CD14-positive monocyte (primary cell): ENCODE data around the gene GRIN3B. TPM values are rescaled to one million over a fixed set of nuclear protein-coding genes. Genes with fewer than 3 reads are reported as not detected.
A peak's percentile ranks its signal among the peaks of the same experiment; 100 is the strongest.

Source experiments
- DNase-seq, 3 donors: peaks; one replicate each; pipeline ENCODE4 v3.0.0-alpha.2; 2011 to 2022
- H2AFZ ChIP-seq: 2 replicates; pipeline ENCODE4 v1.6.0; 2012; ENCODE audit warnings: mild to moderate bottlenecking, low read depth, low read length, inconsistent platforms; ENCODE audit not compliant: insufficient read depth, poor library complexity, severe bottlenecking
- H3K27ac ChIP-seq, 2 donors: 1 replicate in 1 of 2; 2 replicates in 1 of 2; pipeline ENCODE4 v1.5.1; 2012 to 2013; ENCODE audit warnings: low read length in 2 of 2, control low read depth in 1 of 2, inconsistent platforms in 1 of 2, low read depth in 1 of 2, mild to moderate bottlenecking in 1 of 2
- H3K27me3 ChIP-seq, 2 donors: one replicate each; pipeline versions ENCODE4 v1.6.0 to v1.6.1; 2011 to 2013; ENCODE audit warnings: low read length in 2 of 2; ENCODE audit not compliant: control insufficient read depth in 2 of 2, insufficient read depth in 2 of 2
- H3K36me3 ChIP-seq, 2 donors: replicated peaks in 1 of 2; 1 replicate in 1 of 2; 2 replicates in 1 of 2; pipeline versions ENCODE4 v1.5.1 to v1.6.1; 2012 to 2013; ENCODE audit warnings: low read length in 2 of 2, control low read depth in 1 of 2, inconsistent platforms in 1 of 2, mild to moderate bottlenecking in 1 of 2; ENCODE audit not compliant: insufficient read depth in 2 of 2, control insufficient read depth in 1 of 2
- H3K4me1 ChIP-seq, 2 donors: 1 replicate in 1 of 2; 2 replicates in 1 of 2; pipeline versions ENCODE4 v1.5.1 to v1.6.1; 2012 to 2013; ENCODE audit warnings: low read length in 2 of 2, control low read depth in 1 of 2, inconsistent platforms in 1 of 2, mild to moderate bottlenecking in 1 of 2, moderate library complexity in 1 of 2; ENCODE audit not compliant: insufficient read depth in 2 of 2, control insufficient read depth in 1 of 2
- H3K4me2 ChIP-seq: replicated peaks from 2 replicates; pipeline ENCODE3; 2012; ENCODE audit warnings: low read length, moderate library complexity, mild to moderate bottlenecking; ENCODE audit not compliant: poor library complexity, severe bottlenecking; ENCODE audit errors: extremely low read depth
- H3K4me3 ChIP-seq, 3 experiments: fragments of 200-600 bp in 1 of 3; sonication (generic) in 1 of 3; replicated peaks in 1 of 3; 1 replicate in 2 of 3; 2 replicates in 1 of 3; pipeline ENCODE4 v1.5.1; 2011 to 2013; ENCODE audit warnings: low read length in 3 of 3, mild to moderate bottlenecking in 3 of 3, control low read depth in 2 of 3, low read depth in 2 of 3, inconsistent platforms in 1 of 3, moderate library complexity in 1 of 3
- H3K79me2 ChIP-seq: 2 replicates; pipeline ENCODE4 v1.6.0; 2012; ENCODE audit warnings: mild to moderate bottlenecking, control low read depth, inconsistent platforms, low read length, moderate library complexity; ENCODE audit not compliant: insufficient read depth
- H3K9ac ChIP-seq: 2 replicates; pipeline ENCODE4 v1.6.0; 2017; ENCODE audit warnings: low read length, mild to moderate bottlenecking; ENCODE audit not compliant: insufficient read depth, poor library complexity, severe bottlenecking
- H3K9me3 ChIP-seq, 2 donors: replicated peaks in 1 of 2; 1 replicate in 1 of 2; 2 replicates in 1 of 2; pipeline versions ENCODE4 v1.5.1 to v1.6.1; 2012 to 2013; ENCODE audit warnings: low read length in 2 of 2, control low read depth in 1 of 2; ENCODE audit not compliant: control insufficient read depth in 1 of 2, insufficient read depth in 1 of 2
- H4K20me1 ChIP-seq: 2 replicates; pipeline ENCODE4 v1.6.0; 2012; ENCODE audit warnings: mild to moderate bottlenecking, low read length, control low read depth, moderate library complexity; ENCODE audit not compliant: insufficient read depth
- H3K27ac Mint-ChIP-seq, 7 donors: one replicate each; pipeline ENCODE4 v1.8.0; 2020; ENCODE audit warnings: mild to moderate bottlenecking in 7 of 7, mixed read lengths in 7 of 7, moderate library complexity in 6 of 7, inconsistent platforms in 2 of 7
- H3K27me3 Mint-ChIP-seq, 3 donors: one replicate each; pipeline ENCODE4 v1.8.0; 2021 to 2022; ENCODE audit warnings: low read depth in 3 of 3, mild to moderate bottlenecking in 3 of 3, mixed read lengths in 3 of 3, moderate library complexity in 3 of 3, inconsistent platforms in 1 of 3
- H3K36me3 Mint-ChIP-seq, 2 donors: one replicate each; pipeline ENCODE4 v1.8.0; 2020; ENCODE audit warnings: mixed read lengths in 2 of 2, inconsistent platforms in 1 of 2, mild to moderate bottlenecking in 1 of 2
- H3K4me1 Mint-ChIP-seq: one replicate; pipeline ENCODE4 v1.8.0; 2020; ENCODE audit warnings: mild to moderate bottlenecking, mixed read lengths
- H3K4me3 Mint-ChIP-seq, 2 donors: one replicate each; pipeline ENCODE4 v1.8.0; 2020; ENCODE audit warnings: mild to moderate bottlenecking in 2 of 2, mixed read lengths in 2 of 2, moderate library complexity in 1 of 2
- H3K9me3 Mint-ChIP-seq, 7 donors: one replicate each; pipeline ENCODE4 v1.8.0; 2020 to 2022; ENCODE audit warnings: mixed read lengths in 7 of 7, mild to moderate bottlenecking in 6 of 7, moderate library complexity in 6 of 7, inconsistent platforms in 2 of 7
- WGBS: methylation state at CpG from one replicate; pipeline ENCODE4 v1.1.5; 2013; ENCODE audit warnings: missing lambda C conversion rate; ENCODE audit not compliant: insufficient coverage; 5-methylcytosine and 5-hydroxymethylcytosine counted together
- intact Hi-C, 2 donors: fragments of 100-400 bp; cut with micrococcal nuclease; formaldehyde crosslinking; loops; one replicate each; pipeline versions ENCODE4 v1.15.0 to v1.15.1; 2023
- polyA plus RNA-seq, 3 donors: library from polyadenylated mRNA; depleted of rRNA in 1 of 3; unstranded in 2 of 3; stranded (reverse) in 1 of 3; fragments of 300-500 nt in 2 of 3; fragments of >200 nt in 1 of 3; fragmentation: Illumina TruSeq in 2 of 3; gene quantifications; 1 replicate in 2 of 3; 2 replicates in 1 of 3; pipeline ENCODE4 v1.2.3, GENCODE V29; 2012 to 2021
- TF ChIP-seq, protein P1 (sequence below): fragments of 200-600 bp; IDR thresholded peaks from one replicate; pipeline ENCODE4 v1.8.0; 2022; ENCODE audit warnings: antibody characterized with exemption, mild to moderate bottlenecking

Gene GRIN3B
- polyA plus RNA-seq, 3 donors, result 0.13 to 0.27 TPM; not detected in 1

GRCh38 chr19:1055028-1055425, 54.8 kb downstream of the GRIN3B start:
- Histone ChIP-seq H3K27ac (no peak overlapping the region), H2AFZ (no peak overlapping the region), H3K9me3 (peaks cover 21 to 25% of the 10 kb centered on the region in 2 donors), H3K36me3 (peaks cover 52 to 72% of the 10 kb centered on the region in 2 donors), H3K4me1 (no peaks in the 10 kb centered on the region), H3K9ac (no peak overlapping the region), H3K4me2 (no peak overlapping the region), H4K20me1 (peaks cover 10% of the 10 kb centered on the region), H3K79me2 (no peaks in the 10 kb centered on the region), H3K4me3 (no peak overlapping the region), H3K27me3 (no peaks in the 10 kb centered on the region)
- DNase-seq, result no peak
- Mint-ChIP-seq H3K36me3 (peaks cover 60 to 63% of the 10 kb centered on the region in 2 donors), H3K4me3 (no peak overlapping the region), H3K27me3 (peaks cover 0 to 9% (median 0%) of the 10 kb centered on the region in 3 donors), H3K27ac (peak overlapping the region in 1 of 7 donors; percentile 31), H3K9me3 (peaks cover 17 to 34% (median 28%) of the 10 kb centered on the region in 7 donors), H3K4me1 (peaks cover 3% of the 10 kb centered on the region)
- TF ChIP-seq, protein P1, sequence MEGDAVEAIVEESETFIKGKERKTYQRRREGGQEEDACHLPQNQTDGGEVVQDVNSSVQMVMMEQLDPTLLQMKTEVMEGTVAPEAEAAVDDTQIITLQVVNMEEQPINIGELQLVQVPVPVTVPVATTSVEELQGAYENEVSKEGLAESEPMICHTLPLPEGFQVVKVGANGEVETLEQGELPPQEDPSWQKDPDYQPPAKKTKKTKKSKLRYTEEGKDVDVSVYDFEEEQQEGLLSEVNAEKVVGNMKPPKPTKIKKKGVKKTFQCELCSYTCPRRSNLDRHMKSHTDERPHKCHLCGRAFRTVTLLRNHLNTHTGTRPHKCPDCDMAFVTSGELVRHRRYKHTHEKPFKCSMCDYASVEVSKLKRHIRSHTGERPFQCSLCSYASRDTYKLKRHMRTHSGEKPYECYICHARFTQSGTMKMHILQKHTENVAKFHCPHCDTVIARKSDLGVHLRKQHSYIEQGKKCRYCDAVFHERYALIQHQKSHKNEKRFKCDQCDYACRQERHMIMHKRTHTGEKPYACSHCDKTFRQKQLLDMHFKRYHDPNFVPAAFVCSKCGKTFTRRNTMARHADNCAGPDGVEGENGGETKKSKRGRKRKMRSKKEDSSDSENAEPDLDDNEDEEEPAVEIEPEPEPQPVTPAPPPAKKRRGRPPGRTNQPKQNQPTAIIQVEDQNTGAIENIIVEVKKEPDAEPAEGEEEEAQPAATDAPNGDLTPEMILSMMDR, result no peak
- 87% methylated on average over 10 of the region's 14 CpGs for WGBS
- intact Hi-C loops, result no loop called here

GRCh38 chr19:1055886-1056620, 55.8 kb downstream of the GRIN3B start:
- no peak overlapping the region for H3K9ac ChIP-seq
- H3K4me2 ChIP-seq, result no peak overlapping the region
- peaks cover 21 to 25% of the 10 kb centered on the region in 2 donors for H3K9me3 ChIP-seq
- peaks cover 60 to 61% of the 10 kb centered on the region in 2 donors for H3K36me3 Mint-ChIP-seq
- peaks cover 52 to 73% of the 10 kb centered on the region in 2 donors for H3K36me3 ChIP-seq
- H3K9me3 Mint-ChIP-seq, result peaks cover 17 to 34% (median 28%) of the 10 kb centered on the region in 7 donors
- H3K27ac ChIP-seq, result no peak overlapping the region
- no peak overlapping the region for H3K4me3 ChIP-seq
- 100% methylated on average over 14 of the region's 20 CpGs for WGBS
- no peaks in the 10 kb centered on the region for H3K79me2 ChIP-seq
- TF ChIP-seq, protein P1, result no peak
- H3K4me3 Mint-ChIP-seq, result no peak overlapping the region
- no peaks in the 10 kb centered on the region for H3K4me1 ChIP-seq
- H2AFZ ChIP-seq, result no peak overlapping the region
- intact Hi-C loops, result no loop called here
- peaks cover 0 to 9% (median 0%) of the 10 kb centered on the region in 3 donors for H3K27me3 Mint-ChIP-seq
- H4K20me1 ChIP-seq, result peaks cover 10% of the 10 kb centered on the region
- peaks cover 3% of the 10 kb centered on the region for H3K4me1 Mint-ChIP-seq
- no peaks in the 10 kb centered on the region for H3K27me3 ChIP-seq
- H3K27ac Mint-ChIP-seq, result peak overlapping the region in 2 of 7 donors; percentile 57 to 76
- no peak for DNase-seq
